ENCODE results near the gene COL23A1. TPM values are rescaled to one million over a fixed set of nuclear protein-coding genes. Genes with fewer than 3 reads are reported as not detected.

The COL23A1 gene
- total and polyA plus RNA-seq, 2 of the 13 experiments (the other 11 are each of a cell fraction or from before 2014, with no cell fraction given): not detected

DNA sequence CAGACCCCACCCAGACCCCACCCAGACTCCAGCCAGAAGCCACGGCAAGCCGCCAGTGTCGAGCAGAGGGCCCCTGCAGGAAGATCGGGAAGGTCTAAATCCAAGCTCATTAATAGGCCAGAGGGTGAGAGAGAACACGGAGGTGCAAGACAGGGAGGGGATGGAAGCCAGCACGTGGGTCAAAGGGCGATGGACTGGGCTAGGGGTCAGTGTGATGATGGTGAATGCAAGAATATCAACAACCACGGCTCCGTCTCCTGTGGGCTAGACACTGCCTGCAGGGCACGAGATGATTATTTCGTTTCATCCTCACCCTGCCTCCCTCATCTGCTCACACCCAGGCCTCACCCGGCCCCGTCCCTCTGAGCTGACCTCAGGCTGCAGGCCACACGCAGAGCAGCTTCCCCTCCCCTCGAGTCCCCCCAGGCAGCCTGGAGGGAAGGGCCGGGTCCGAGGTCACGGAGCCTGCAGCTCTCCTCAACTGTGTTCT lies 122.0 kb downstream of the COL23A1 start (continued):
- TF ChIP-seq, protein P1, sequence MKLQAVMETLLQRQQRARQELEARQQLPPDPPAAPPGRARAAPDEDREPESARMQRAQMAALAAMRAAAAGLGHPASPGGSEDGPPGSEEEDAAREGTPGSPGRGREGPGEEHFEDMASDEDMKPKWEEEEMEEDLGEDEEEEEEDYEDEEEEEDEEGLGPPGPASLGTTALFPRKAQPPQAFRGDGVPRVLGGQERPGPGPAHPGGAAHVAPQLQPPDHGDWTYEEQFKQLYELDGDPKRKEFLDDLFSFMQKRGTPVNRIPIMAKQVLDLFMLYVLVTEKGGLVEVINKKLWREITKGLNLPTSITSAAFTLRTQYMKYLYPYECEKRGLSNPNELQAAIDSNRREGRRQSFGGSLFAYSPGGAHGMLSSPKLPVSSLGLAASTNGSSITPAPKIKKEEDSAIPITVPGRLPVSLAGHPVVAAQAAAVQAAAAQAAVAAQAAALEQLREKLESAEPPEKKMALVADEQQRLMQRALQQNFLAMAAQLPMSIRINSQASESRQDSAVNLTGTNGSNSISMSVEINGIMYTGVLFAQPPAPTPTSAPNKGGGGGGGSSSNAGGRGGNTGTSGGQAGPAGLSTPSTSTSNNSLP (IDR thresholded peaks at IDR 0.05; ENCODE audit: low read depth, low read length): no peak
- TF ChIP-seq ESRRA (CRISPR knock-in tag; IDR thresholded peaks at IDR 0.05; ENCODE audit: low read depth) (no peak), ZNF354B (CRISPR knock-in tag; IDR thresholded peaks at IDR 0.05) (no peak), ZNF577 (CRISPR knock-in tag; IDR thresholded peaks at IDR 0.05; ENCODE audit: borderline replicate concordance, low read depth) (no peak)
- TF ChIP-seq, protein P2, sequence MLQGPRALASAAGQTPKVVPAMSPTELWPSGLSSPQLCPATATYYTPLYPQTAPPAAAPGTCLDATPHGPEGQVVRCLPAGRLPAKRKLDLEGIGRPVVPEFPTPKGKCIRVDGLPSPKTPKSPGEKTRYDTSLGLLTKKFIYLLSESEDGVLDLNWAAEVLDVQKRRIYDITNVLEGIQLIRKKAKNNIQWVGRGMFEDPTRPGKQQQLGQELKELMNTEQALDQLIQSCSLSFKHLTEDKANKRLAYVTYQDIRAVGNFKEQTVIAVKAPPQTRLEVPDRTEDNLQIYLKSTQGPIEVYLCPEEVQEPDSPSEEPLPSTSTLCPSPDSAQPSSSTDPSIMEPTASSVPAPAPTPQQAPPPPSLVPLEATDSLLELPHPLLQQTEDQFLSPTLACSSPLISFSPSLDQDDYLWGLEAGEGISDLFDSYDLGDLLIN (CRISPR knock-in tag; IDR thresholded peaks at IDR 0.05; ENCODE audit: borderline replicate concordance): no peak
- TF ChIP-seq, protein P3, sequence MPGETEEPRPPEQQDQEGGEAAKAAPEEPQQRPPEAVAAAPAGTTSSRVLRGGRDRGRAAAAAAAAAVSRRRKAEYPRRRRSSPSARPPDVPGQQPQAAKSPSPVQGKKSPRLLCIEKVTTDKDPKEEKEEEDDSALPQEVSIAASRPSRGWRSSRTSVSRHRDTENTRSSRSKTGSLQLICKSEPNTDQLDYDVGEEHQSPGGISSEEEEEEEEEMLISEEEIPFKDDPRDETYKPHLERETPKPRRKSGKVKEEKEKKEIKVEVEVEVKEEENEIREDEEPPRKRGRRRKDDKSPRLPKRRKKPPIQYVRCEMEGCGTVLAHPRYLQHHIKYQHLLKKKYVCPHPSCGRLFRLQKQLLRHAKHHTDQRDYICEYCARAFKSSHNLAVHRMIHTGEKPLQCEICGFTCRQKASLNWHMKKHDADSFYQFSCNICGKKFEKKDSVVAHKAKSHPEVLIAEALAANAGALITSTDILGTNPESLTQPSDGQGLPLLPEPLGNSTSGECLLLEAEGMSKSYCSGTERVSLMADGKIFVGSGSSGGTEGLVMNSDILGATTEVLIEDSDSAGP (CRISPR knock-in tag; IDR thresholded peaks at IDR 0.05; ENCODE audit: borderline replicate concordance): no peak
- TF ChIP-seq, protein P4, sequence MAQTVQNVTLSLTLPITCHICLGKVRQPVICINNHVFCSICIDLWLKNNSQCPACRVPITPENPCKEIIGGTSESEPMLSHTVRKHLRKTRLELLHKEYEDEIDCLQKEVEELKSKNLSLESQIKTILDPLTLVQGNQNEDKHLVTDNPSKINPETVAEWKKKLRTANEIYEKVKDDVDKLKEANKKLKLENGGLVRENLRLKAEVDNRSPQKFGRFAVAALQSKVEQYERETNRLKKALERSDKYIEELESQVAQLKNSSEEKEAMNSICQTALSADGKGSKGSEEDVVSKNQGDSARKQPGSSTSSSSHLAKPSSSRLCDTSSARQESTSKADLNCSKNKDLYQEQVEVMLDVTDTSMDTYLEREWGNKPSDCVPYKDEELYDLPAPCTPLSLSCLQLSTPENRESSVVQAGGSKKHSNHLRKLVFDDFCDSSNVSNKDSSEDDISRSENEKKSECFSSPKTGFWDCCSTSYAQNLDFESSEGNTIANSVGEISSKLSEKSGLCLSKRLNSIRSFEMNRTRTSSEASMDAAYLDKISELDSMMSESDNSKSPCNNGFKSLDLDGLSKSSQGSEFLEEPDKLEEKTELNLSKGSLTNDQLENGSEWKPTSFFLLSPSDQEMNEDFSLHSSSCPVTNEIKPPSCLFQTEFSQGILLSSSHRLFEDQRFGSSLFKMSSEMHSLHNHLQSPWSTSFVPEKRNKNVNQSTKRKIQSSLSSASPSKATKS (CRISPR knock-in tag; IDR thresholded peaks at IDR 0.05): no peak
